HCT116 (cell line): ENCODE results near the gene JAK2.

Experiments
- CTCF ChIP-seq, 3 experiments: fragments of 200-600 bp in 1 of 3; sonication (generic) in 1 of 3; IDR thresholded peaks in 2 of 3; conservative IDR thresholded peaks in 1 of 3; 2 replicates each; pipeline ENCODE4 v1.5.1; 2012 to 2017; ENCODE audit warnings: low read depth in 2 of 3, low read length in 2 of 3, antibody characterized with exemption in 1 of 3, borderline replicate concordance in 1 of 3, control low read depth in 1 of 3, mild to moderate bottlenecking in 1 of 3, mixed read lengths in 1 of 3, mixed run types in 1 of 3, moderate library complexity in 1 of 3; ENCODE audit not compliant: insufficient read depth in 1 of 3
- EZH2phosphoT487 ChIP-seq: fragments of 200-600 bp; IDR thresholded peaks from 2 replicates; pipeline ENCODE4 v1.6.1; 2018; ENCODE audit warnings: antibody characterized with exemption, borderline replicate concordance
- POLR2A ChIP-seq: IDR thresholded peaks from 2 replicates; pipeline ENCODE4 v1.7.0; 2011; ENCODE audit warnings: borderline replicate concordance; ENCODE audit not compliant: insufficient read depth, insufficient read length; ENCODE audit errors: extremely low read depth
- POLR2AphosphoS5 ChIP-seq: IDR thresholded peaks from 2 replicates; pipeline ENCODE4 v1.6.1; 2011; ENCODE audit warnings: mild to moderate bottlenecking, low read depth, low read length, moderate library complexity
- RAD21 ChIP-seq: IDR thresholded peaks from 2 replicates; pipeline ENCODE4 v1.6.1; 2012; ENCODE audit warnings: low read depth, mild to moderate bottlenecking
- SIN3A ChIP-seq: IDR thresholded peaks from 2 replicates; pipeline ENCODE4 v1.6.1; 2012; ENCODE audit warnings: low read depth
- SRF ChIP-seq: IDR thresholded peaks from 2 replicates; pipeline ENCODE4 v1.6.1; 2012; ENCODE audit warnings: low read depth

DNA sequence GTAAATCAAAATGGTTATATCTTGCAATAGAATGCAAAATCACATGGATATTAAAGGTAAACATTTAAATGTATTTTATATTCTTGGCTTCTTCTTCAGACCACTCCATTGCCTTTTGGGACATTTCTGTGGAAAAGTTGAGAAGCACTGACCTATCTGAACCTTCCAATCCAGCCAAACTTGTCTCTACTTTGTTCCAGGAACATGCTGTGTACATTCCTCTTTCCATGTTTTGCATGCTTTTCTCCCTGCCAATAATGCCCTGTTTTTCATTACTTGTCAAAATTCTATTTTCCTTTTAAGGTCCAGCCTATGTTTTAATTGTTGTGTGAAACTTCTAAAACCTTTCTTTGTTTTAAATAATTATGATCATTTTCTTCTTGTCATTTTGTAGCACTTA, 28.3 kb downstream of the JAK2 start:
- TF ChIP-seq CTCF (IDR thresholded peaks at IDR 0.05 in 2 of 3, conservative IDR thresholded peaks at IDR 0.05 in 1 of 3; ENCODE audit: borderline replicate concordance in 1 of 3, insufficient read depth in 1 of 3, low read depth in 2 of 3, low read length in 2 of 3) = no peak
- no peak for TF ChIP-seq RAD21
- no peak for TF ChIP-seq POLR2A
- no peak for TF ChIP-seq EZH2phosphoT487
- no peak for TF ChIP-seq SIN3A
- no peak for TF ChIP-seq SRF
- TF ChIP-seq POLR2AphosphoS5 = no peak
